Endothelial cell of umbilical vein (primary cell): ENCODE results near the gene FSTL3. TPM values are rescaled to one million over a fixed set of nuclear protein-coding genes. Genes with fewer than 3 reads are reported as not detected.

Experiments used
- BruUV-seq: library from RNA; stranded (reverse); fragments of 400-500 nt; replicated peaks from 2 replicates; lab custom pipeline; 2021; lab: Mats Ljungman, UMichigan
- CTCF ChIA-PET: fragments of 300-600, 350-600 bp; sonication (Branson Sonifier 250); formaldehyde crosslinking; loops from one replicate; lab custom pipeline; 2021; ENCODE audit warnings: antibody characterized with exemption, inconsistent platforms; lab: Charles Lee
- POLR2A ChIA-PET: fragments of 300-600, 350-600 bp; sonication (Branson Sonifier 250); formaldehyde crosslinking; loops from one replicate; lab custom pipeline; 2021; ENCODE audit warnings: antibody characterized with exemption, inconsistent platforms; lab: Charles Lee
- DNase-seq: peaks from one replicate; pipeline ENCODE4 v3.0.0-alpha.2; 2011; ENCODE audit warnings: low read depth, low spot score
- FAIRE-seq: peaks from 2 replicates; lab custom pipeline; 2011; peaks lifted over from hg19 to GRCh38; lab: Jason Lieb, UNC
- H2AFZ ChIP-seq: 2 replicates; pipeline ENCODE4 v1.6.0; 2012; ENCODE audit warnings: low read depth, low read length, control low read depth, inconsistent platforms
- H3K27ac ChIP-seq: 2 replicates; pipeline ENCODE4 v1.5.1; 2011; ENCODE audit warnings: low read depth, mild to moderate bottlenecking, control low read depth, low read length, moderate library complexity; ENCODE audit not compliant: insufficient read depth
- H3K27me3 ChIP-seq, 2 experiments: 2 replicates each; pipeline versions ENCODE4 v1.6.0 to v1.6.1; 2011; ENCODE audit warnings: low read length in 2 of 2, mixed read lengths in 1 of 2; ENCODE audit not compliant: control insufficient read depth in 2 of 2, insufficient read depth in 2 of 2
- H3K36me3 ChIP-seq, 2 experiments: 2 replicates in 1 of 2; 3 replicates in 1 of 2; pipeline ENCODE4 v1.5.1; 2011; ENCODE audit warnings: low read length in 2 of 2, mild to moderate bottlenecking in 1 of 2, moderate library complexity in 1 of 2; ENCODE audit not compliant: control insufficient read depth in 2 of 2, insufficient read depth in 2 of 2; ENCODE audit errors: extremely low read depth in 1 of 2
- H3K4me1 ChIP-seq: 3 replicates; pipeline ENCODE4 v1.5.1; 2011; ENCODE audit warnings: mild to moderate bottlenecking, low read length; ENCODE audit not compliant: control insufficient read depth, insufficient read depth; ENCODE audit errors: extremely low read depth
- H3K4me2 ChIP-seq: 2 replicates; pipeline ENCODE4 v1.6.1; 2011; ENCODE audit warnings: low read length, control low read depth, mixed read lengths; ENCODE audit not compliant: insufficient read depth
- H3K4me3 ChIP-seq, 3 experiments: fragments of 200-600 bp in 1 of 3; sonication (generic), shearing (Covaris generic) in 1 of 3; replicated peaks in 1 of 3; 2 replicates each; pipeline ENCODE4 v1.5.1; 2011 to 2016; ENCODE audit warnings: control low read depth in 3 of 3, low read length in 3 of 3, mild to moderate bottlenecking in 2 of 3, inconsistent platforms in 1 of 3, low read depth in 1 of 3, moderate library complexity in 1 of 3; ENCODE audit not compliant: insufficient read depth in 1 of 3
- H3K79me2 ChIP-seq: 2 replicates; pipeline ENCODE4 v1.6.0; 2012; ENCODE audit warnings: low read length, inconsistent platforms; ENCODE audit not compliant: control insufficient read depth, insufficient read depth
- H3K9ac ChIP-seq: replicated peaks from 2 replicates; pipeline ENCODE3; 2011; ENCODE audit warnings: low read length, control low read depth; ENCODE audit not compliant: insufficient read depth; ENCODE audit errors: extremely low read depth
- H3K9me1 ChIP-seq: replicated peaks from 3 replicates; pipeline ENCODE4 v1.6.0; 2011; ENCODE audit warnings: mild to moderate bottlenecking, low read length; ENCODE audit not compliant: control insufficient read depth, insufficient read depth; ENCODE audit errors: extremely low read depth
- H3K9me3 ChIP-seq: replicated peaks from 2 replicates; pipeline ENCODE4 v1.5.1; 2012; ENCODE audit warnings: low read length, inconsistent platforms; ENCODE audit not compliant: control insufficient read depth, insufficient read depth
- H4K20me1 ChIP-seq: replicated peaks from 2 replicates; pipeline ENCODE3; 2011; ENCODE audit warnings: mild to moderate bottlenecking, low read length; ENCODE audit not compliant: control insufficient read depth, insufficient read depth; ENCODE audit errors: extremely low read depth
- CTCF ChIP-seq, 2 donors: IDR thresholded peaks; 1 replicate in 1 of 2; 2 replicates in 1 of 2; pipeline ENCODE4 v1.5.1; 2011; ENCODE audit warnings: low read length in 2 of 2, mild to moderate bottlenecking in 2 of 2, moderate library complexity in 2 of 2, control low read depth in 1 of 2, inconsistent platforms in 1 of 2, low read depth in 1 of 2; ENCODE audit not compliant: insufficient read depth in 1 of 2; ENCODE audit errors: extremely low read depth in 1 of 2
- EZH2 ChIP-seq: IDR thresholded peaks from 2 replicates; pipeline ENCODE4 v1.6.1; 2012; ENCODE audit warnings: borderline replicate concordance, low read depth, mild to moderate bottlenecking, moderate library complexity, low read length, inconsistent platforms; ENCODE audit not compliant: severe bottlenecking
- FOS ChIP-seq: IDR thresholded peaks from 2 replicates; pipeline ENCODE4 v1.6.1; 2011; ENCODE audit warnings: mild to moderate bottlenecking, low read length, moderate library complexity, borderline replicate concordance; ENCODE audit not compliant: insufficient read depth
- GATA2 ChIP-seq: IDR thresholded peaks from 2 replicates; pipeline ENCODE4 v1.7.0; 2011; ENCODE audit warnings: low read depth, mild to moderate bottlenecking, moderate library complexity, mixed read lengths, low read length; ENCODE audit not compliant: insufficient read length, insufficient read depth
- JUN ChIP-seq: IDR thresholded peaks from 2 replicates; pipeline ENCODE4 v1.6.1; 2011; ENCODE audit warnings: borderline replicate concordance, low read depth; ENCODE audit not compliant: insufficient read length, insufficient read depth
- MYC ChIP-seq: IDR thresholded peaks from one replicate; pipeline ENCODE4 v1.6.1; 2011; ENCODE audit warnings: mild to moderate bottlenecking, low read depth, low read length
- POLR2A ChIP-seq: IDR thresholded peaks from 2 replicates; pipeline ENCODE4 v1.6.1; 2012; ENCODE audit warnings: low read depth, mild to moderate bottlenecking, control low read depth, low read length
- POLR2AphosphoS5 ChIP-seq: IDR thresholded peaks from 2 replicates; pipeline ENCODE4 v1.6.1; 2012; ENCODE audit warnings: low read depth, mild to moderate bottlenecking, control low read depth, low read length, moderate library complexity; ENCODE audit not compliant: insufficient read depth
- dilution Hi-C: fragments of 300-500 bp; cut with MboI; formaldehyde crosslinking; loops from one replicate; pipeline ENCODE4 v1.15.0; 2019; ENCODE audit warnings: low sequenced_read_pairs; ENCODE audit not compliant: extremely low pct_ligation_motif_present
- intact Hi-C: fragments of 100-400 bp; cut with micrococcal nuclease; formaldehyde crosslinking; loops from one replicate; pipeline ENCODE4 v1.10.0; 2022
- polyA plus RNA-seq, 4 experiments: library from polyadenylated mRNA; depleted of rRNA in 3 of 4; stranded (reverse) in 3 of 4; unstranded in 1 of 4; fragments of >200 nt; gene quantifications; 2 replicates each; pipeline versions ENCODE4 v1.2.1 to v1.2.3, GENCODE V29; 2011 to 2012; ENCODE audit warnings: missing spikeins in 1 of 4
- total RNA-seq: library from RNA; stranded (reverse); gene quantifications from 2 replicates; pipeline ENCODE4 v1.2.3, GENCODE V29; 2021
- TF ChIP-seq, protein P1 (sequence below): IDR thresholded peaks from 2 replicates; pipeline ENCODE4 v1.6.1; 2011; ENCODE audit not compliant: insufficient read depth, insufficient read length

Gene FSTL3
- total and polyA plus RNA-seq, 2 donors (not counting 3 experiments of a cell fraction or from before 2014, with no cell fraction given), result 19.9 to 45.2 TPM

DNA sequence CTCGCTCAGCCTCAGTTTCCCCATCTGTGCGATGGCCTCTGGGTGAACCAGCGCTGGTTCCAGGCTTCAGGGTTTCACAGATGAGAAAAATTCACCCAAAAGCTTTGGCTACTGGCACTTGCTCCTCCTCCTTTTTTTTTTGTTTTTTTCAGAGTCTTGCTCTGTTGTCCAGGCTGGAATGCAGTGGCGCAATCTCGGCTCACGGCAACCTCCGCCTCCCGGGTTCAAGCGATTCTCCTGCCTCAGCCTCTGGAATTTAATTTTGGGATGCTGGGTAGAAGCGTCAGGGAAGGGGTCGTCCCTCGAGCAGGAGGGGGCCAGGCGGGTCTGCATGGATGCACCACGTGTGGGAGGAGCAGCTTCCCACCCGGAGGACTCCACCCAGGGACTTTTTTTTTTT is 12.0 kb downstream of the FSTL3 start:
- Histone ChIP-seq H2AFZ (no peak overlapping the region), H3K9me3 (no peaks in the 10 kb centered on the region), H3K79me2 (no peaks in the 10 kb centered on the region), H3K4me3 (no peak overlapping the region), H3K4me1 (no peaks in the 10 kb centered on the region), H3K27ac (no peak overlapping the region), H3K27me3 (no peaks in the 10 kb centered on the region), H4K20me1 (no peaks in the 10 kb centered on the region), H3K9me1 (no peaks in the 10 kb centered on the region), H3K36me3 (no peaks in the 10 kb centered on the region), H3K4me2 (no peak overlapping the region), H3K9ac (no peak overlapping the region)
- ChIA-PET POLR2A (no interaction called here), CTCF (interaction anchor here (1.3 kb wide), 1 partner anchor 11 kb away, joined by 3 read pairs; no protein-coding TSS in a partner anchor)
- DNase-seq, result no peak
- TF ChIP-seq CTCF (IDR thresholded peaks at IDR 0.05; ENCODE audit: extremely low read depth in 1 of 2, insufficient read depth in 1 of 2, low read depth in 1 of 2, low read length in 2 of 2), result no peak
- no peak for TF ChIP-seq POLR2A
- no peak for TF ChIP-seq POLR2AphosphoS5
- FAIRE-seq, result no peak
- intact Hi-C loops, result no loop called here
- dilution Hi-C loops, result no loop called here
- BruUV-seq, result no TSS peak

- BruUV-seq, result no TSS peak
- dilution Hi-C loops, result no loop called here
- DNase-seq (no peak), FAIRE-seq (no peak)
- TF ChIP-seq JUN (no peak), POLR2A (no peak), EZH2 (no peak), POLR2AphosphoS5 (no peak), MYC (no peak), GATA2 (no peak), FOS (no peak), CTCF (IDR thresholded peaks at IDR 0.05; ENCODE audit: extremely low read depth in 1 of 2, insufficient read depth in 1 of 2, low read depth in 1 of 2, low read length in 2 of 2) (no peak)
- TF ChIP-seq, protein P1, sequence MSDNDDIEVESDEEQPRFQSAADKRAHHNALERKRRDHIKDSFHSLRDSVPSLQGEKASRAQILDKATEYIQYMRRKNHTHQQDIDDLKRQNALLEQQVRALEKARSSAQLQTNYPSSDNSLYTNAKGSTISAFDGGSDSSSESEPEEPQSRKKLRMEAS, result no peak
- Histone ChIP-seq H3K79me2 (no peaks in the 10 kb centered on the region), H3K9me1 (no peaks in the 10 kb centered on the region), H3K27ac (no peak overlapping the region), H3K9ac (no peak overlapping the region), H3K9me3 (no peaks in the 10 kb centered on the region), H3K27me3 (no peaks in the 10 kb centered on the region), H3K4me3 (no peak overlapping the region), H2AFZ (no peak overlapping the region), H4K20me1 (no peaks in the 10 kb centered on the region), H3K36me3 (no peaks in the 10 kb centered on the region), H3K4me2 (no peak overlapping the region), H3K4me1 (no peaks in the 10 kb centered on the region)
- ChIA-PET CTCF (no interaction called here), POLR2A (no interaction called here)
- intact Hi-C loops, result no loop called here
Measured at GRCh38 chr19:688992-689391, 12.8 kb downstream of the FSTL3 start.
